ENCODE results near the gene GPR55.

GRCh38 chr2:230893841-230894781 lies 30.9 kb downstream of the GPR55 start:
- TF ChIP-seq MXI1 (conservative IDR thresholded peaks at IDR 0.05; ENCODE audit: poor library complexity, severe bottlenecking) (no peak), CTCF (IDR thresholded peaks at IDR 0.05; ENCODE audit: poor library complexity, severe bottlenecking) (no peak)

Measured in neural cell (in vitro differentiated cells).